ENCODE data around the gene MFAP3.
A peak's percentile ranks its signal among the peaks of the same experiment; 100 is the strongest.
"Not testable (repeated sequence)": the region's sequence is repeated elsewhere in the genome, so short reads cannot be mapped to it uniquely, and the experiment has no call there.

Gene MFAP3

GRCh38 chr5:154055201-154055600 lies 16.4 kb downstream of the MFAP3 start:
- DNase-seq = no peak

- DNase-seq = peak; percentile 89
These were observed 19.6 kb downstream of the MFAP3 start for GRCh38 chr5:154058055-154059038.

GRCh38 chr5:154059039-154059430 lies 20.3 kb downstream of the MFAP3 start:
- DNase-seq = peak; percentile 73

DNA sequence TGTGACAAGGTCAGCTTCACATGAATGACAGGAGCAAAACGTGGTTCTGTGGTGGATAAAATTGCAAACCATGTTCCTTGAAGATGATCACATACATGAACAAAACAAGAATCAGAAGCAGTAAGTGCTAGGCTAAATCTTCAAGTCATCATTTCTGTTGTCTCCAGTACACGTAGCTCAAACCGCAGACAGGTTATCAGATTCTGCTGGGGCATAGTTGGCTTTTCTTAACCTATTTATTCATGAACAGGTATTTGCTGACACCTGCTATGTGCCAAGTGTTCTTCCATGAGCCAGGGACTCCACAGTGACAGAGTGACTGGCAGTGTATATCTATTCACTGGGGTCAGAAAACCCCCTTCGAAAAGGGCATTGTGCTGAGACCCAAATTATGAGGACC lies 20.8 kb downstream of the MFAP3 start:
- peak; percentile 69 for DNase-seq

- DNase-seq = no peak
These were observed 21.8 kb downstream of the MFAP3 start for GRCh38 chr5:154060606-154061005.

DNA sequence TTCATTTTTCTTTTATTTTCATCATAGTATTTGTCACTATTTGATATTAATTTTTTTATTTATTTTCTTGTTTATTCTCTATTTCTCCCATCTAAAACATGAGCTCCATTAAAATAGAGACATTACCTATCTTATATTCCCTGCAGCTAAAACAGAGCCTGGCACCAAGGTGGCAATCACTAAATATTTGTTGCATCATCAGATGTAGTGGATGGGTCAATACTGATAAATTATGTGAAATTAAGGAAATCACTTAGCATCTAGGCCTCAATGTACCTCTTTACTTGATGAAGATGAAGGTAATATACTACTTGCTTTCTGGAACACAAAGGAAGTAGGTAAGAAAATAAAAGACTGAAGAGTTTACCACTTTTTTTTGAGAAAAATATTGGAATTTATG lies 24.6 kb downstream of the MFAP3 start:
- no peak for DNase-seq

DNA sequence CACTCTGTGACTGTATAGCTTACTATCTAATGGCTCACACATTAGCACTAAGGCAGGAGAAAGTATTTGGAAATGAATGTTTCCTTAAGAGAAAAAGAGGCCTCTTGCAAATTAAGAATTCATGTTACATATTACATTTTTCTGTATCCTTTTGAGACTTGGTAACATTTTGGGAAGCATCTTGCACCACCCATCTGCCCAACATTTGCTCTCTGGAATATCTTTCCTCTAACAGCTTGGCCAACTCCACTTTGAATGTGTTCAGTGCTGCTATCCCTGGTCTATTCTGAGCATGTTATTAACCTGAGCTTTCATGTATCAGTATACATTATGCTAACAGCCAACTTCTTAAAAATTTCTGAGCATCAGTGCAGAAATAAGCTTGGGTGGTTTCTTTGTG lies 27.2 kb downstream of the MFAP3 start:
- no peak for DNase-seq

DNA sequence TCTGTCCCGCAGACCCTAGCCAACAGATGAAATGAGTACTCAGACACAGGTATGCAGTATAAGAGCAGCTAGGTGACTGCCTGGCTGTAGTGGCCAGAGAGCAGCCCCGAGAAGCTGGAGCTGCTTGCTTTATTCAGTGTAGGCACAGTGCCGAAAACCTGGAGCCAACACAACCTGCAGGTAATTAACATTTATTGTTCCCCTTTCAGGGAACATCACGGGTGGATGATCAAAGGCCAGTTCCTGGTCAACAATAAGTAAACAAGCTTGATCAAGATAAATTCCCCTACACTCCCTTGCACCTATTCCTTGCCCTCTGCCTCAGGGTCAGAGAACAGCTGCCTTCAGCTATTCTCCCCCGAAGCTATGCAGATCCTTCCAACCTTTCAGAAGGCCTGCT lies 31.1 kb downstream of the MFAP3 start:
- not testable (repeated sequence) for DNase-seq

GRCh38 chr5:154071799-154072413 lies 33.1 kb downstream of the MFAP3 start:
- no peak for DNase-seq

DNA sequence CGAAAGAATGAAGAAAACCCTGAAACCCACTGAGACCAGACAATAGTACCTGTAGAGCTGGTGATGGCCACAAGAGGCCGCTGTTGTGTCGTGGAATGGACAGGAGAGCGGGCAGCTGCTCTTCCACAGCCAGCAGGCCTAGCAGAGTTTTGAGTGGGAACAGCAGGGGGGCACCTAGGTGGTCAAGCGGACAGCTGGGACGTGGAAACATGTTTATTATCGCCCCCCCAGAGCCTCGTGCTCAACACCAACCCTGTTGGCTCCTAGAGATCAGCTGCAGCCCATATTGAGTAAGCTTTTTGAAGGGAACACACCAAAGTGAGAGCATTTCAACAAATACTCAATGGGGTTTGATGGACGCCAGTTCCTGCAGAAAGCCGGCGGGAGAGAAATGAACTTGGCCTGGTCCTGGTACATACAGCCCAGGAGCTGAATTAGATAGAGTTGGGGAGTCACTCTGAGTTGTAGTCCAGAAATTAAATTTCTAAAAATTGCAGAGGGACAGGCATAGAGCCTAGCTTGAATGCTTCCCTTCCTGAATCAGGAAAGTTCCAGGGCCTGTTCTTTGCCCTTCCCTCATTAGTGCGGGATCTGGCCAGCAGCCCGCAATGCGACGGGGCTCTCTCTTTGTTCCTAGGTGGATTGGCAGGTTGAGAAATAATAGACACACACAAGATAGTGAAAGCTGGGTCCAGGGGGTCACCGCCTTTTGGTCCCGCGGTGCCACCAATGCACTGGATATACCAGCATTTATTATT lies 33.8 kb downstream of the MFAP3 start:
- peak; percentile 81 for DNase-seq

DNA sequence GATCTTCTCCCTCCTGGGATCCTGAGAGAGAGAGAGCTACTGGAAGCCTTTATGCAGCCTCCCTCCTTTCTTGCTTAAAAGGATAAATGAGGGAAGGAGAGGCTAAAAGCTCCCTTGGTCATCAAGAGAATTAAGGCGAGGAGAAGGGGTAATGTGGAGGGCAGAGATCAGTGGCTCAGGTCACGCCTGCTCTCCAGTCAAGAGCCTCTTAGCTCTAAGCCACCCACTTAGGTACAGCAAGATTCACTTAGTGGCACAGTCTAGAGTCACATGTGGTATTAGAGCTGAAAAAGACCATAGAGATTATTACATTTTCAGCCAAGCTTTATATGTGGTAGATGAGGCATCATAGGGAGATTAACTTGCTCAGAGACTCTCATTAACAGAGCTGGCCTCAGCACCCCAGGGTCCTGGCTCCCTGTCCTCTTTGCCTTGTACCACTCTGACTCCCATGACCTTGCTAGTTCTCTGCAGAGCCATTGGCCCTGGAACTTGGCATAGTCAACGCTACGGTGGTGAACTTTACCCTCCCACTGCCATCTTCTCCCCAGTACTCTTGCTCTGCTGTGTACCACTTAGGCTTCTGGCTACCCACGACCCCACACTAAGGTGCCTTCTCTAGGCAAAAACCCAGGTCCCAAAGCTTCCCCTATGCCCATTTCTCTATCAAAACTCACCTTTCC lies 37.6 kb downstream of the MFAP3 start:
- no peak for DNase-seq

GRCh38 chr5:154077696-154078095 lies 38.9 kb downstream of the MFAP3 start:
- no peak for DNase-seq

DNA sequence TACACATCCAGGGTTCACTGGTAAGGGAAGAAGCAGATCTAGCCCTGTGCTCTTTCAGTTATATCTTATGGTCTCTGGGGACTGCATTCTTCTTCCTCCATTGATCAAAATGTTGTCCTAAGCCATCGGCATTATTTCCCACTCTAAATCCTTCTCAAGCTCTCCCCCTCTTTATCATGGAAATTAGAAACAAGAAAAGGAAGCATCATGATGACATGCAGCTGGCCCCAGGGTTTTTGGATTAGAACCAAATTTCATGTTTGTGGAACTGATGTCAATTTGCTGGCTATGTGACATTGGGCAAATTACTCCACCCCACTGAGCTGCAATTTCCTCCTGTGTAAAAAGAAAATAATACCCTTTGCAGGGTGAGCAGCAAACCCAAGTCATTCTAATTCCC lies 39.5 kb downstream of the MFAP3 start:
- no peak for DNase-seq

DNA sequence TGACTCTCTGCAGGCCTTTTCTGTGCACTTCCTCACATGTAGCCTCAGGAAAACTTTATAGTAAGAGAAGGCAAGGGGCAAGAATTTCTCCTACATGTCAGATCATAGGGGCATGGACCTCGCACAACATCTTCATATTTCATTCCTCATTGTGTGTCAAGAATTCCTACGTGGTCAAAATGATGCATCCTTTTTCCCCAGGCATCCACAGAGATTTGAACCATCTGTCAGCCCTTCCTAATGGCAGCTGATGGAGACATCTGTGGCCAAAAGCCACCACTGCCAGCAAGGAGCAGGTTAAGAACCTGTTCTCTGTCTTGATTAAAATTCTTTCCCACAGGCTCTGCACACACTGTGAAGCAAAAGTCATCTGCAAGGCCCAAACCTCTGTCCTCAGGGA lies 42.5 kb downstream of the MFAP3 start:
- DNase-seq = no peak

- no peak for DNase-seq
These were observed 45.4 kb downstream of the MFAP3 start for GRCh38 chr5:154084062-154084639.

DNA sequence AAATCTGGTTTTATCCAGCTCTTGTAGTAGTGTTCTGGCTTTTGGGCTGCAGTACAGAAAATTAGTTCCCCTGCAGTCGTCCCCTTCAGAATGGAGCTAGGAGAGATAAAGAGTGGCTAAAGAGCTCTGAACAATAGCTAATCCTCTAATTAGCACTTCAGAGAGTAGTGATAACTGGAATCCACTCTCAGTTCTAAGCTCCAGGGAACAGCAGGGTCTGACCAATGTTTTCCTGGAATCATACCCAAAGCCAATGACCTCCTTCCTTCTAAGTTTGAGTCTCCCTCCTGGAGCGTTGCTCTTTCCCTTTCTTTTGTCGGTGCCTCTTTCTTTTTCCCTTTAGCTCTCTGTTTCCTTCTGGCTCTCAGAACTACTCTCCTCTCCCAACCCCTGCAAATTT lies 47.4 kb downstream of the MFAP3 start:
- DNase-seq = no peak

DNA sequence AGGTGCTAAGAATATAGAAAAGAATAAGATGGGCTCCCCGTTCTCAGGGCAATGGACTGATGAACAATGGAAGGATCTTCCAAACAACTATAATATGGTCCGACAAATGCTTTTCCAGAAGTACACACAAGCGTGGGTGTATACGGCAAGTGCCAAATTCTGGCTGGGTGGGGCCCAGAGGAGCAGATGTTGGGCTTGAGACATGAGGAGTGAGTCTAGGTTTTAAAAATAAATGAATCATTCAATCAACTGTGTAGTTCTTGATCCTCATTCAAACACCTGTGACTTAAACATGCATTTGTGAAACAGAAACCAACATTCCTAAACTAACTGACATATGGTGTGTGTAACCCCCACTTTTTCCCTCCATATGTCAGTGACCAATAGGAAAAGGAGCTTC lies 47.9 kb downstream of the MFAP3 start:
- no peak for DNase-seq

GRCh38 chr5:154087260-154087659 lies 48.5 kb downstream of the MFAP3 start:
- DNase-seq = no peak

- no peak for DNase-seq
These were observed 50.0 kb downstream of the MFAP3 start for GRCh38 chr5:154088801-154089200.

GRCh38 chr5:154090656-154091055 lies 51.9 kb downstream of the MFAP3 start:
- no peak for DNase-seq

GRCh38 chr5:154092356-154093141 lies 53.8 kb downstream of the MFAP3 start:
- no peak for DNase-seq

DNA sequence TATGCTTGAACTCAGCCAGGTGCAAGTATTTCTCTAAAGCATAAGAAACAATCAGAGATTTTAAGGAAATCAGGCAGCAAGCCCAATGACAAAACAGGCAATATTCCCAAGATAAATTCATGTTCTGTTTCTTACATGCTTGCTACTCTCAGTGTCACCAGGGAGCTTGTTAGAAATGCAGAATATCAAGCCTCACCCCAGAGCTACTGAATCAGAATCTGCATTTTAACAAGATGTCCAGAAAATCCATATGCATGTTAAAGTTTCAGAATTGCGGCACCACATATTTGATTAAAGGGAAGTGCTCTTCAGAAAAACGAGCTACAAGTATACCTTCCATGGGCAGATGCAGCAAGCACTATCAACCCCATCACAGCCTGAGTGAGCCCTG lies 54.4 kb downstream of the MFAP3 start:
- no peak for DNase-seq

Data from RPMI8226 (cell line).